IPS DF 6.9 (cell line): ENCODE data around the gene ORMDL1.
A peak's percentile ranks its signal among the peaks of the same experiment; 100 is the strongest.
"Not testable (repeated sequence)": the region's sequence is repeated elsewhere in the genome, so short reads cannot be mapped to it uniquely, and the experiment has no call there.

ENCODE experiments used
- DNase-seq: peaks from one replicate; pipeline ENCODE4 v3.0.0-alpha.2; 2013; ENCODE audit warnings: low read depth, low spot score
- H3K27ac ChIP-seq: one replicate; pipeline ENCODE4 v1.5.1; 2013; ENCODE audit warnings: low read length, control low read depth
- H3K27me3 ChIP-seq: 2 replicates; pipeline ENCODE4 v1.6.1; 2013; ENCODE audit warnings: mild to moderate bottlenecking, low read length; ENCODE audit not compliant: control insufficient read depth, insufficient read depth
- H3K36me3 ChIP-seq: 2 replicates; pipeline ENCODE4 v1.6.1; 2013; ENCODE audit warnings: low read length; ENCODE audit not compliant: control insufficient read depth, insufficient read depth
- H3K4me1 ChIP-seq: 2 replicates; pipeline ENCODE4 v1.6.1; 2013; ENCODE audit warnings: low read length; ENCODE audit not compliant: control insufficient read depth, insufficient read depth
- H3K4me3 ChIP-seq: 2 replicates; pipeline ENCODE4 v1.5.1; 2013; ENCODE audit warnings: mild to moderate bottlenecking, low read length
- H3K9me3 ChIP-seq: 2 replicates; pipeline ENCODE4 v1.6.1; 2013; ENCODE audit warnings: low read length, inconsistent platforms; ENCODE audit not compliant: control insufficient read depth, insufficient read depth
- WGBS: extraction: QIAGEN DNeasy Blood & Tissue Kit; methylation state at CpG from one replicate; pipeline ENCODE4 v1.1.7; 2013; ENCODE audit warnings: mixed read lengths, missing lambda C conversion rate; ENCODE audit not compliant: insufficient read length, insufficient coverage; 5-methylcytosine and 5-hydroxymethylcytosine counted together

ORMDL1 gene

DNA sequence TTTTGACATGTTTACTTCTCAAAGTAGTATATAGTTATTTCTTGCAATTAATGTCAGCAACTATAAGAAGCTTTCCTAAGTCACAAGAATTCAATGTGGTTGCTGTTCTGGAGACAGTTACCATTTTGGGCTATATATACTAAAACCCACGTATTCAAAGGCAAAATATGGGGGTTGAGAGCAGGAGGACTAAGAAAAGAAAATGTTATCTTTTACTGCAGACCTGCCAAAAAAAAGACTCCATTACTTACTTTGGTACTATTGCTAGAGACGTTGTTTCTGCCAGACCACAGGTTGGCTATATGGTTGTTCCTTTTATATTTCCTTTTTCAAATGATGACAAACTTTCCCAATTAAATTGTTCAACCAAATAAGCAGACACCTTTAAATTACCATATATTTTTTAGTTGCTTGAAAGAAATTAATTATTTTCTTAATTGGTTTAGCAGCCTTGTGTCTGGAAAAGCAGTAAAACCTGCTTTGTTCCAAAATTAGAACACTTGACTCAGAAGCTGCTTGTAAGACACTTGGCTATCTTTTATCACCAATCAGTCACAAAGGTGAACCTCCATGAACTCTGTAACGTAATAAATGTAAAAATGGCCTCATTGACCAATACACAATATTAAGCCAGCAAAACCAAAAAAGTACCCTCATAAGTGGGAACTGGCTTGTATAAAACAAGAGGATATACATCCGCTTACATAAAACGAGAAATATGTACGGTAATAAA is 13.4 kb downstream of the ORMDL1 start:
- WGBS: no CpG with 5 or more reads among the region's 6 CpGs
- DNase-seq: no peak
- no peaks in the 10 kb centered on the region for H3K9me3 ChIP-seq
- no peak overlapping the region for H3K27ac ChIP-seq
- no peak overlapping the region for H3K4me3 ChIP-seq
- H3K36me3 ChIP-seq: peaks cover 4% of the 10 kb centered on the region; the same call in 1 of the 2 replicates
- no peaks in the 10 kb centered on the region for H3K27me3 ChIP-seq
- no peaks in the 10 kb centered on the region for H3K4me1 ChIP-seq

DNA sequence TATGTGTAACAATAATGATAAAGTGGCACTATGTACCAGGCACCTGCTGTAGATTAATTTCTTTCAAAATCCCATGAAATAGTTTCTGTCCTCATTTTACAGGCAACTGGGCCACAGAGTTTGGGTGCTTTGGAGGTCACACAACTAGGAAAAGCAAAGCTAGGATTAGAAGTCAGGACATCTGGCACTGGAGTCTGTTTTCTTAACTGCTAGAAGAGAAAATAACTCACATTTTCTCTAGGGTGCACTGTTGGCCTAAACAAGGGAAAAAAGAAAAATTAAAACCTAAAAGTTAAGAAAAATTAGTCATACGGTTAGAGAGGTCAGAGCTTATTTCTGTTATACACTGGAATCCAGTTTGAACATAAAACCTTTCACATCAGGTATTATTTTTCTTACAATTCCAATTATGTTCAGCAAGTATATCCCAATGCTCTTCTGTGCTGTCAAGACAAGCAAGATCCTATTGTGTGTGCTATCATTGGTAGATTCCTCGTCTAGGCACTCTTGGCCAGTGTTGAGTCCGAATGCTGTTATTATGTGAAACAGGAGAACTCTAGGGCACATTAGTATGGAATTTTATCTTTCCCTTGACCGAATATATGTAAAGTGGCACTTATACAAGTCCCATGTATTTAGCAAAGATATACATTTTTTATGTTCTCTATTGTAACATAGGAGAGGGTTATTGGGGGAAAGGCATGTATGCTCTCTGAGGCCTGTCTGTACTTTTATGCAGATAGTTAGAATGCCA is 20.1 kb downstream of the ORMDL1 start:
- no peaks in the 10 kb centered on the region for H3K36me3 ChIP-seq
- H3K4me3 ChIP-seq: no peak overlapping the region
- H3K27me3 ChIP-seq: no peaks in the 10 kb centered on the region
- no peak overlapping the region for H3K27ac ChIP-seq
- no peak for DNase-seq
- no CpG with 5 or more reads among the region's 4 CpGs for WGBS
- no peaks in the 10 kb centered on the region for H3K4me1 ChIP-seq
- no peaks in the 10 kb centered on the region for H3K9me3 ChIP-seq

DNA sequence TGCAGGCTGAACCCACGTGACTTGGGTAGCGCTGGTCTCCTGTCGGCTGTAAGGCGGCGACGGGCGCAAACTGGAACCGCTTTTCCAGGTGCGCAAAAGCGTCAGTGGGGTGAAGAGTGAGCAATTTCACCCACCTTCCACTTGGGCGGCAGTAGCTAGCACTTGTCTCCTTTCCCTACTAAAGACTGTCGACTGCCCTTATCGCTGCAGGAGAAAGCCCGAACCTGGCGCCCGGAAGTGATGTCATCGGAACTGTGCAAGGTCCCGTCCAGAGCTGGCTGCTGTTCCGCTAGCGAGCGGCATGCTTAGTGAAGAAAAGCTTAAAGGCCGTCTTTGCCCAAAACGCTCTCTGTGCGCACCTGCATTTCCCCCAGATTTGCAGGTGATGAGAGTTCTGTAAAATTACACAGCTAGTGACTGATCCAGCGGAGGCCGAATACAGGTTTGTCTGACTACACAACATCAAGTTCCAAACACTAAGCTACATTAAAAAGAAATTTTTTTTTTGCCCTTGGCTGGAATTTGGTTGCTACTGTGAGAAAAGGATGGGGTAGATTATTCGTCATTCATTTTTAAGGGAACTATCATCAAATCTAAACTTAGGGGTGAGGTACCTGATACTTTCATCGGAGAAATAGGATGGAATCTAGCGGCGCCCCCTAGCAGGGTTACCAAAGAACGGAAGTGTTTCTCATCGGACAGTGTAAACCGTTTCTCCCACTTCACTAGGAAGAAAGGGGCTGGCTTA is 21.4 kb downstream of the ORMDL1 start, which contains the start of gene OSGEPL1:
Gene OSGEPL1 (minus strand): TSS at position 242 of the 748 bp plus-strand sequence. CDS start 1,152 bp downstream, outside the sequence.
- no CpG with 5 or more reads among the region's 33 CpGs for WGBS
- H3K27ac ChIP-seq: no peak within 1 kb of the TSS
- no peaks in the 10 kb centered on the region for H3K27me3 ChIP-seq
- DNase-seq: peak; percentile 84
- H3K36me3 ChIP-seq: no peaks in the 10 kb centered on the region
- H3K4me1 ChIP-seq: no peaks in the 10 kb centered on the region
- no peaks in the 10 kb centered on the region for H3K9me3 ChIP-seq
- peak within 1 kb of the TSS; percentile 59; the same call in 1 of the 2 replicates for H3K4me3 ChIP-seq

DNA sequence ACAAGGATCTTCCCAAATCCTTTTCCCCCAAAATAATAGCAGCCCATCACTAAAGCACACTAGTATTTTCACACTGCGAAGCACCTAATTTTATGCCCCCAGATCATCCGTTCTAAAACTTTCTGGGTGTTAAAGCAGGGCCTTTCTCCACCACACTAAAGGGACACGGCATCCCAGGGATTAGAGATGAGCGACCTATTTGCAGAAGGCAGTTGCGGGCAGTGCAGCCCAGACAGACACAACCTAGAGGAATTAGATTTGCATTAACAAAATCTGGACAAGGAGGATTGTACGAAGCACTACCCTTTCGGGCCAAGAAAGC is 21.9 kb downstream of the ORMDL1 start:
- H3K27ac ChIP-seq: no peak overlapping the region
- H3K4me1 ChIP-seq: no peaks in the 10 kb centered on the region
- no CpG with 5 or more reads among the region's 7 CpGs for WGBS
- H3K9me3 ChIP-seq: no peaks in the 10 kb centered on the region
- H3K36me3 ChIP-seq: no peaks in the 10 kb centered on the region
- H3K4me3 ChIP-seq: peak overlapping the region; percentile 59; the same call in 1 of the 2 replicates
- no peak for DNase-seq
- no peaks in the 10 kb centered on the region for H3K27me3 ChIP-seq

DNA sequence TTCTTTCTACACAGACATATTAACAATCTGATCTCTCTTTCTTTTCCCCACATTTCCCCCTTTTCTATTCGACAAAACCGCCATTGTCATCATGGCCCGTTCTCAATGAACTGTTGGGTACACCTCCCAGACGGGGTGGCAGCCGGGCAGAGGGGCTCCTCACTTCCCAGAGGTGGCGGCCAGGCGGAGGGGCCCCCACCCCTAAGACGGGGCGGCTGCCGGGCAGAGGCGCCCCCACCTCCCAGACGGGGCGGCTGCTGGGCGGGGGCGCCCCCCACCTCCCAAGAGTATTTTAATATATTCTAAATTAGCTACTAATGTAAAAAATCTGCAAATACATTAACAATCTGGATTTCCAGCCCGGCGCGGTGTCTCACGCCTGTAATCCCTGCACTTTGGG is 24.0 kb downstream of the ORMDL1 start:
- DNase-seq, H3K9me3 ChIP-seq, H3K36me3 ChIP-seq, H3K4me1 ChIP-seq, H3K27me3 ChIP-seq, H3K4me3 ChIP-seq, H3K27ac ChIP-seq: not testable (repeated sequence)
- no CpG with 5 or more reads among the region's 19 CpGs for WGBS

DNA sequence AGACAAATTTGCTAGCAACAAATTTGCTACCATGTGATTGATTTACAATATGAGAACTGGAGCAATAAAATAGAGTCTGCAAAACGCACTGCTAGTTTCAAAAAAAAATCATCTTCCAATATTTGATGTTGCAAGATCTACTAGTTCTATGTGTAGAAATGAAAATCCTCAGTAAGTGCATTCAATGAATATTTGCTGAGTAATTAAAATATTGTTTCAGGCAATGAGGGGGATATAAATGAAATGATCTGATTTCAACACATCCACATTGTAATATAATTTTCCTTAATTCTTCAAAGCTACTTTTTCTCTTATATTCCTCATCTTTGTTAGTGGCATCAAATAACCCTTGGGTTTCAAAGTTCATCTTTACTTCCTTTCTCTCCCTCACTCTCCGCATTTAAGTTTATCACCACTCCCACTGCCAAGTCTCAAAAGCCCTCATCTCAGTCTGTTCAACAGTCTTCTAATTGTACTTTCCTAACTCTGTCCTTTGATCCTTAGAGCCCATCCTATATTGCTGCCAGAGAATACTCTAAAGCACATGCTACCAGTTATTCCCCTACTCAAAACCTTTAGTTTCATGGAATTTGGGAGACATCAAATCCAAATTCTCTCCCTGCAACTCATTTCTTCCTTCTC is 27.7 kb downstream of the ORMDL1 start:
- no peak overlapping the region for H3K4me3 ChIP-seq
- H3K4me1 ChIP-seq: no peaks in the 10 kb centered on the region
- no peaks in the 10 kb centered on the region; the same call in 1 of the 2 replicates for H3K36me3 ChIP-seq
- H3K27me3 ChIP-seq: no peaks in the 10 kb centered on the region
- DNase-seq: no peak
- no peak overlapping the region for H3K27ac ChIP-seq
- no peaks in the 10 kb centered on the region for H3K9me3 ChIP-seq
- WGBS: no CpG with 5 or more reads among the region's 2 CpGs

DNA sequence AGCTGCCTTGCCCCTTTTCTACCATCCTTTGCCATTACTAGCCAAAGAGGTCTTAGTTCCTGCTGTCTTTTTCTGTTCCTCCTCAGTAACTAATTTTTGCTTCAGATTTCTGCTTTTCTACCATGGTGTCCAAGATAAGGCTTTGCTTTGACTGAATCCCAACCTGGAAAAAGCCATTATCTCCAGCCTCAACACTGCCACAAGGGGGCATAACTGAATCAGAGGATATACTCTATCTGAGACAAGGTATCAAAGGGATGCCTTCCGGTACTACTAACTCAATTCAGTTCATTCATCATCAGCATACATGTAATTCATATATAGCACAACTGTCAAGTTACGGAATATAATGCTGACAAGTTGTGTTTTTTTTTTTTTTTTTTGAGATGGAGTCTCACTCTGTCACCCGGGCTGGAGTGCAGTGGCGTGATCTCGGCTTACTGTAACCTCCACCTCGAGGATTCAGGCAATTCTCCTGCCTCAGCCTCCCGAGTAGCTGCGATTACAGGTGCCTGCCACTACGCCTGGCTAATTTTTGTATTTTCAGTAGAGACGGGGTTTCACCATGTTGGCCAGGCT is 33.0 kb downstream of the ORMDL1 start:
- DNase-seq: peak; percentile 7
- Histone ChIP-seq H3K4me1 (no peaks in the 10 kb centered on the region), H3K9me3 (no peaks in the 10 kb centered on the region), H3K36me3 (no peaks in the 10 kb centered on the region; the same call in 1 of the 2 replicates), H3K4me3 (no peak overlapping the region), H3K27ac (no peak overlapping the region), H3K27me3 (no peaks in the 10 kb centered on the region)
- WGBS: no CpG with 5 or more reads among the region's 10 CpGs

DNA sequence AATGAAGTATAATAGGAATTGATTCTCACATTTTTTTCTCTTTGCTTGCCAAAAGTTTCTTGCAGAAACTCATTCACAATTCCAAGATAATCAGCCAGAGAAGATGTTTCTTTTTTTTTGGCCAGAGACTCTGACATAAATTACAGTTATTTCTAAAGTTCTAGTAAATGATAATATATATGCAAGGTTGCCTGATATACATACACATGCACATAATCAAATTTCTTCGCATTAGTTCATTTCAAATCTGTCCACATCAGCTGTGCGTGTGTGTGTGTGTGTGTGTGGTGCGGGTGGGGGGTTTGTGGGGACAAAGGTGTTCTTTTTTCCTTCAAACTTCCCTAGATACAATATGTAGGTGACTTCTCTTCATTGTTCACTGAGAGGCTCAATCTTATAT is 54.7 kb downstream of the ORMDL1 start:
- Histone ChIP-seq H3K27me3 (no peaks in the 10 kb centered on the region), H3K36me3 (no peaks in the 10 kb centered on the region), H3K4me3 (no peak overlapping the region), H3K9me3 (no peaks in the 10 kb centered on the region), H3K4me1 (no peaks in the 10 kb centered on the region), H3K27ac (no peak overlapping the region)
- WGBS: no CpG with 5 or more reads among the region's 3 CpGs
- DNase-seq: no peak

DNA sequence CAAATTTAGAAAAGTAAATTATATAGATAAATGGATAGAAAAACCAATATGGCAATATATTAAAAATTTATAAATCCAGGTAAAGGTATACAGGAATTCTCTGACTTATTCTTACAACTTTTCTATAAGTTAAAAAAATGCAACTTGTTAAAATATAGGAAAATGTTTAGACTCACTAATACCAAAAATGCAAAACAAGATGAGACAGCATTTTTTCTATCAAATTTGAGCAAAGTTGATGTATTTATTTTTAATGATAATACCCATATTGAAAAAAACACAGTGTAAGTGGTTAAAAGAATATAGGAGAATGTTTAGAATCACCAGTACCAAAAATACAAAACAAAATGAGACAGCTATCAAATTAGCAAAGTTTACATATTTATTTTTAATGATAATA is 57.3 kb downstream of the ORMDL1 start:
- Histone ChIP-seq H3K9me3 (no peaks in the 10 kb centered on the region), H3K4me3 (no peak overlapping the region), H3K27me3 (no peaks in the 10 kb centered on the region), H3K4me1 (no peaks in the 10 kb centered on the region), H3K36me3 (no peaks in the 10 kb centered on the region), H3K27ac (no peak overlapping the region)
- no peak for DNase-seq

DNA sequence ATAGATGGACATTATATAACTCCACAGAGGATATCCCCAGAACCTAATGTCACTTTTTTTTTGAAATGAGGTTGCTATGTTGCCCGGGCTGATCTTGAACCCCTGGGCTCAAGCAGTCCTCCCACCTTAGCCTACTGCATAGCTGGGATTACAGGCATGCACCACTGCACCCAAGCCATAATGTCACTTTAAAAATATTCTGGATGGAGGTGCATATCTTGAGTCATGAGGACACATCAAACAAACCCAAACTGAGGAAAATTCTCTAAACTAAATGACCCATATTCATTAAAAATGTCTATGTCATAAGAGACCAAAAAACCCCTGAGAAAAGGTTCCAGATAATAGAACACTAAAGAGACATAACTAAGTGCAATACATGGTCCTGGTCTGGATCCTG is 57.9 kb downstream of the ORMDL1 start:
- WGBS: no CpG with 5 or more reads among the region's 1 CpG
- H3K9me3 ChIP-seq: no peaks in the 10 kb centered on the region
- no peak for DNase-seq
- H3K27me3 ChIP-seq: no peaks in the 10 kb centered on the region
- no peaks in the 10 kb centered on the region for H3K36me3 ChIP-seq
- H3K4me3 ChIP-seq: no peak overlapping the region
- no peak overlapping the region for H3K27ac ChIP-seq
- no peaks in the 10 kb centered on the region for H3K4me1 ChIP-seq
